Middle frontal gyrus (tissue), 1 donor: Measurements from ENCODE around the gene SLU7.

Source experiments
- DNase-seq: peaks from one replicate; pipeline ENCODE4 v3.0.0-alpha.2; 2015; ENCODE audit warnings: low spot score; ENCODE audit errors: extremely low spot score

The SLU7 gene

DNA sequence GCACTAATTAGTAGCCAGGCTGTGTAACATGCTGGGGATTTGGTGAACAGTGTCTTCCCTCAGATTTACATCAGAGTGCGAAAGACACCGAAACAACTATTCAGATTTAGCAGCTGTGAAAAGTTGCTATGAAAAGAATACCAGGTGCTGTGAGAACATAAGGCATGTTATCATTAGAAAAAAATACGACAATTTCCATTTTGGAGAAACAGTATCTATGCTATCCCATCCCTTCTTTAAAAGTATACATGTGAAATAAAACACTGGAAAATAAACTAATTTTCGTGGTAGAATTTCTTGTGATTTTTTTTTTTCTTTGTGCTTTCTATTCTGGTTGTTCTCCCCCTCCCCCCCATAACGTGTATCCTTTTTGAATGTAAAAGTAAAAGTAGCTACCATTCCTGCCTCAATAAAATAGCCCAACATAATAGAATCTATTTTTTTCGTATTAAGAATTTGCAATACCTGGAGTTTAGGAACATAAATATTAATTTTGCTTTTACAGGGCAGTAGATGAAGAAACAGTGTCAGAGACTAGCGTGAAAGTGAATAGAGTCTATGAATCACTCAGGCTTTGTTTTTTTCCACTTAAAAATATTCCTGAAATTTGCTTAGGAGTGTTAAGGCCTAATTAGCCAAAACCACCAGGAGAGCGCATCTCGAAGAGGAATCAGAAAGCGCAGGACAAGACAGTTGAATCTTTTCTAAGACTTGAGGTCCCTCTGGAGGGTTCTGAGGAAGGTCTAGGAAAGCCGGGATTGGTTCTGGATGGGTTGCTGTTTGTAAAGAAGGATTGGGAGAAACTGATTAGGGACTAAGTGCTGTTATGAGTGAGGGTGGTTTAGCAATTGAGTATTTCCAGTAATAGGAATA is 813 bp upstream of the SLU7 start:
- no peak for DNase-seq

DNA sequence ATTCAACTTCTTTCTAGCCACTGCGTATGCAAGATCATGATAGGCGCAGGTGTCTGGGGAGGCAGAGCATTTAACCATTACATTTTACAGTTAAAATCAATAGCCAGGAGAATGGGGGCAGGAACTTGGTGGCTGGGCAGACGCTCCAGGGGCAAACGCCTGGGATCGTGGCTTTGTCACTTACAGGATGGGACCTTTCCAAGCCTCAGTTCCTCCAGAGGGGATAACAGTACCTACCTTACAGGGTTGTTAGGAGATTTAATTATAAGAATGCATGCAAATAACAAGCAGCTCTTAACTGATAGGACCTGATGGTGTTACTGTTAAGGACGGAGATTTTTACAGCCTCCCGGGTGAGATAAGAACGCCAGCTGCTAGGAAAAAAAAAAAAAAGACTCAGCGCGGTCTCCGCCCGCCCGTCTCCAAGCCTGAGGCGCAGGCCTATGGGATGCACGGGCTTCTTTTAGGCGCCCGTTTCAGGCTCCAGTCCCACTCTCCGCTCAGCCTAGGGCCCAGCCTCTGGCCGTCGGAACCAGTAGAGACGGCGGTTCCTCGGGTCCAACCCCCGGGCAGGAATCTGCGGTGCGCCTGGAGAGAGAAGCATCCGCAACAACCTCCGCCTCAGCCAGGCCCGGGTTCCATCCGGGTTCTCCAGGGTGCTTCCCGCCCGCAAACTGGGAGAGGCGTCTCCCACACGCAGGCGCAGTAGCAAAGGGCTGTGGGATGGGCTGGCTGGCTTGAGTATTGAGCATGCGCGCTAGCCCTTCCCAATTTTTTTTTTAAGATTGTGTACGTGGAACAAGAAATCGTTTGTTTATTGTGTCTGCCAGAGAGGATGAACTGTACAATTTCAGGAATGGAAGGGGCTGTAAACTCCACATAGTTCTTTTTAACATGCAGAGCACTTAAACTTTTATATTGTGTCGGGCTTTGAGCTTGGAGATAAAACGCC is 19.2 kb downstream of the SLU7 start, which contains the start of gene FAM200C:
TSS of gene FAM200C (minus strand) at position 653 of the 952 bp plus-strand sequence. CDS start 4,564 bp downstream, outside the sequence.
- DNase-seq: peak; percentile 87

DNA sequence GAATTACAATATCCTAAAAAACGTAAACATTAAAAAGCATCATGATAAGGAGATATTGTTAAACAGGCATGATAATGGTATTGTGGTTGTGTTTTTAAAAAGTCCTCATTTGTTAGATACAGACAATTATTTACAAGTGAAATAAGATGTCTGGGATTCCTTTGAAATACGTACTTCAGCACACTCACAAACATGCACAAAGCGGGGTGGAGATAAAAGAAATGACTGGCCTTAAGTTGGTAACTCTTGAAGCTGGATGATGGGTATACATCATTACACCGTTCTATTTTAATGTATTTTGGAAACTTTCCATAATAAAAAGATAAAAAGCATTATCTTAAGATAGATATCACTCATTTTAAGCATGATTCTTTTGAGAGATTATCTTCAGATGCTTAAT is 20.1 kb downstream of the SLU7 start:
- no peak for DNase-seq

DNA sequence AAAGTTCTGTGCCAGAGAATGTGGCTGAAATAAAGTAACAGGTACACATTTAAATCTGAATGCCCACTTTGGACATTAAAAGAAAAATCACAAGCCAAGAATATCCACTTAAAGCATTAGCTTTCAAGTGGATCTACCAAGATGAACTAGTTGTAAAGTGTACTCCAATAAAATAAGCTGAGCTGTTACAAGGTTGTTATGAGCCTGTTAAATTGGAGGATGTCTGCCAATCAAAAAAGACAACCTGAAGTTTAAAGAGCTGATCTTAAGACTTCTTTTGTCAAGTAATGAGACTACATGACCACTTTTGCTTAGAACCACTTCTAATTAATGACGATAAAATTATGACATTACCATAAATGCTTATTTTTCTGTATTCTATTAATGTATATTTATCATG is 21.4 kb downstream of the SLU7 start:
- no peak for DNase-seq

DNA sequence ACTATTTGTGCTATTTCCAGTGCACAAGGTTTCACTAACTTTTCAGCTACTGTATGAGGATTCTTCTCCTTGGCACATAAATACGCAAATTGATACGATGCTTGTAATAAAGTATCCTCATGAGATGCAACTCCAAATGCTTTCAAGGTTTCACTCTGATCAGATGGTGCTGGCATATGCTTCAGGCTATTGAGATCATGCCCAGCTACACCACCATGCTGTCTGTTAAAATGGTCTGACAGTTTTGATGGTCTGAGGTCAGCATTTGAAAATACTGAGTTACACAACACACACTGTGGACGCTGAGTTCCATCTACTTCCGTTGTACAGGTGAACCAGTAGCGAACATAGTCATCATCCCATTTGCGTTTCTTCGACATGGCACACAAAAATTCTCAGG is 23.8 kb downstream of the SLU7 start:
- DNase-seq: no peak

- no peak for DNase-seq
Observed at GRCh38 chr5:160390787-160391696, 27.8 kb downstream of the SLU7 start.

DNA sequence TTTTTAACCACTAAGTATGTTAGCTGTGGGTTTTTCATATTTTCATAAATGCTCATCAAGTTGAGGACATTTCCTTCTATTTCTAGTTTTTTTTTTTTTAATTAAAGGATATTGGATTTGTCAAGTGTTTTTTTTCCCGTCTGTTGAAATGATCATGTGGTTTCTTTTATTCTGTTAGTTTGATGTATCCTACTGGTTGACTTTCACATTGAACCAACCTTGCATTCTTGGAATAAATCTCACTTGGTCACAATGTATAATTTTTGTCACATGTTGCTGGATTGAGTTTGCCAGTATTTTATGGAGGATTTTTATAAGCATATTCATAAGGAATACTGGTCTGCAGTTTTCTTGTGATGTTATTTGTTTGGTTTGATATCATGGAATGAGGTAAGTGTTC is 31.4 kb downstream of the SLU7 start:
- DNase-seq: no peak

DNA sequence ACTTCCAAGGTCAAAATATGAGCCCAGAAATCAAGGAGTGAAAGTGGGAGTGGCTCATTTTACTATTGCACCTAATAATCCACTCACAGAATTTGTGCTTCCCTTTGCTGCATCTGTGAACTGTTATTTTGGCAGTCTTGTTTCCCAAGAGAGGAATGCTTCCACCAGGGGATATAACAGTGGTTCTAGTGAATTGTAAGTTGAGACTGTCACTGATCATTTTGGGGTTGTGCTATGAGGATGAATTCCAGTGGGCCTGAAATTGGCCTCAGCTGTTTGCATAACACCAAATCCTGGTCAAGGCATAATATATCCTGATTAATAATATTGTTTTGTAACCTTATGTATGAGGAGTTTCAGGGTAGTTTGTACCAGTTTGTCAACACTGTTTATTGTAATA is 33.4 kb downstream of the SLU7 start:
- DNase-seq: no peak

DNA sequence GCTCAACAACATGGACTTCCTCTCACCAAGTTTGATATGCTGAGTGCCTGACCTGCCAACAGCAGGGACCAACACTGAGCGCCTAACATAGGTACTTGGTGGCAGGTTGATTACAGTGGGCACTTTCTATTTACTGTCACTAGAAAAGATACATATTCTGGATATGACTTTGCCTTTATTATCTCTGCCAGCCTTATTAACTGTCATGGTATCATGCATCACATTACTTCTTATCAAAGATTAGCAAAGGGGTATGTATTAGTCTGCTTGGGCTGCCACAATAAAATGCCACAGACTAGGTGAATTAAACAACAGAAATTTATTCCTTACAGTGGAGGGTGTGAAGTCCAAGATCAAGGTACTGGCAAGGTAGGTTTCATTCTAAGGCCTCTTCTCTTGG is 34.2 kb downstream of the SLU7 start:
- DNase-seq: no peak

DNA sequence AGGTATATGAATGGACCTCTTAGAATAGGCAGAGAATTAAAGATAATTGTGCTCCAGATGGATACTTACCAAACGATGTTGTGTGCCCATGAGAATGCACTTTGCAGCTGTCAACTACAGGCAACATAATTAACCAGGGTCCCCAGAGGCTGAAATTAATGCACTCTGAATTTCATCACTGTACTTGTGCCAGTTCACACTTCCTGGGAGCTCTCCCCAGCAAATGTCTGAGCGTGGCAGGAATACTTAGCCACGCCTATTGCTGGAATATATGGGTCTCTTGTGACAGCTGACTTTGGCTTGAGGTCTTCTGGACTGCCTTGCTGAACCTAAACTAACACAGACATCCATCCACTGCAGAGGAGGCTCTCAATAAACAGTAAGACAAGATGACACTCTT is 36.5 kb downstream of the SLU7 start:
- DNase-seq: no peak

DNA sequence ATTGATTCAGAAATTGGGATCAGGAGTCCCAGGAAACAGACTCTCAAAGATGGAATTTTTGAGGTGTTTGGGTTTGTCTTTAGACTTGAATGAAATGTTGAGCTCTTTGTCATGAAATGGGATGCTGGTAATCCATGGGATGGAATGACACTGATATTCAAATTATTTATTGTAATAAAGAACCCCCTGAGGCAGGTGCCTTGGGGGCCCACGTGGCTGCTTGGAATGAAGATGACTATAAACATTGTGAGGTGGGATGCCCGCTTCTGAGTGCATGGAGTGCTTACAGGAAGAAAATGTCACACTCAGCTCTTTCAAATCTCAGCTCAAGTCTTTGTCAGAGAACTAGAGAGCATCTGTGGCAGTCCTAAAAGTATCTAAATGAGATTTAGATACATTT is 38.8 kb downstream of the SLU7 start:
- DNase-seq: no peak

DNA sequence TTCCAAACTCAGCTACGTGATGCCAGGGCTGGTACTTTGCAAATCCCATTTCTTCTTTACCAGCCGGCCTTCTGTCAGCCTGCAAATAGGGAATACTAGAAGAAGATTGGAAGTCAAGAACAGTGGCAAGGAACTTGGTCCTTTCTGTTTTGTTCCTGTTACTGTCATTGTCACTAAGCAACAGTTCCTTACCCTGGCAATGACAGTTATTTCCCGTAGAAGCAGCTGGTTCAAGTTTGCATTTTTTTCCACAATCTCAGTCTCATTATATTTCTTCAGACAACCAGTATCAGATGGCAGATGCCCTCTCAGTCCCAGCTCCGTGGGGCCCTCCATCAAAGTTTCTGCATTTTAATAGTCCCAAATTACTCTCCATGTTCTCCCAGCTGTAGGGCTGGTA is 39.4 kb downstream of the SLU7 start:
- DNase-seq: no peak

DNA sequence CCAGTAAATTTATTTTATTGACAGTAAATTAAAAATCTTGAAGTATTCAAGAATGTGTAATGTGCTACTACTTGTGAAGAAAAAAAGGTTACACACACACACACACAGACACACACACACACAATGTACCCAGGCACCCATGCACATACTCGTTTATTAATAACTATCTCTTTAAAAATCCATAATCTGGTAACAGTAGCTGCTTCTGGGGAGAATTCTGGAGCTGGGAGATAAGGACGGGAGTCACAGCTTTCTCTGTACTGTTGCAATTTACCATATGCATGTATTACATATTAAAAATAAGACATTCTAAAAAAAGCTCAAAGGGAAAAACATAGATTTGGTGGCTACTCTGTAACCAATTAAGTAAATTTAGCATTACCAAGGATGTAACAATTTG is 40.6 kb downstream of the SLU7 start:
- no peak for DNase-seq

- DNase-seq: no peak
Observed at GRCh38 chr5:160377651-160378050, 41.2 kb downstream of the SLU7 start.

- no peak for DNase-seq
Observed at GRCh38 chr5:160376416-160376815, 42.5 kb downstream of the SLU7 start.

DNA sequence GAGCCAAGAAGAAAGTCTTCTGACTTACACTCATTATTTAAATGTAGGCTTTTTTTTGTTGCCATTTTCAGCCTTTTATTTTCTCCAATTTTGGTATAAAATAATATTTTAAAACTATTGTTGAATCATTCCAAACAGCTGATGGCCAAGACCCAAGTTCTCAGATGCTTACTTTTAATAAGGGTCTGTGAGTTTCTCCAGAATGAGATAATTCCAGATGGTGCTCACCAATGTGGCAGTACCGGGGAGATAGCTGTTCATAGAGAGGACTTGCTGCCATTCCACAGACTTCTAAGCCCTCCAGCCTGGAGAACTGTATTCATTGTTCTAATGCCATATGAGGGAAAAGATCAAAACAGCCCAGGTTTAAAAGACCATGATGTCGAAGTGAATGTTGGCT is 43.2 kb downstream of the SLU7 start:
- DNase-seq: no peak

DNA sequence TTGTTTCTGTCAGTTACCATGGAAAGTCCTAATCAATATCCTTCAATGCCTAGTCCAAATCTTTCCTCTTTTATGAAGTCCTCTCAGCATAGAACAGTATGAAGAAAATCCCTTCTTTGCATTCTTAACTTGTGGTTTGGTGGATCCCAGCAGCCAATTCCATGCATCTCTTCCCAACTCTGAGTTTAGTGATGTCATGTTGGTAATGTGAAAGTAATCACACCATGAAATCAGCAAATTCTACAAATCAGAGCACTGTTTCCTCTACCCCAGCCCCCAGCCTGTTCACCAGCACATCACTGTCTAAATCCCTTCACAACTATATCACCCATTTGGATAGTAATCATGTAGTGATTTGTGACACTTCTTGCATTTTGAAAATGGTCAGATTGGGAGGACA is 43.7 kb downstream of the SLU7 start:
- DNase-seq: no peak

DNA sequence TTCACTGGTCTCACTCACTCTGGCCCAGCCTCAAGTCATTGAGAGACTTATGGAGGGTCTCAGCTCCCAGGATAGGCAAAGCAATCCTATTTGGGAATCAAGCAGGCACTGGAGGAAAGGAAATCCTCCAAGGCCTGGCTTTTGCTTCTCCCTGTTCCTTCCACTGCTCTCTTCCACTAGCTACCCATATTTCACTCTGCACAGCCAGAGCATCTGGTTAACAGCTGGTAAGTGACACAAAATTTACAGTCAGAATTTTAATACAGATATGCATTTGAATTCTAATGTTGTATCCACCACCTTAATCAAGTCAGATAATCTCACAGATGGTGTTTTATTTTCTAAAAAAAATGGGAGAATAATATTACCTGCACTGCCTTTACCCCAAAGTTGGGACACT is 47.6 kb downstream of the SLU7 start:
- no peak for DNase-seq

- DNase-seq: no peak
Observed at GRCh38 chr5:160370713-160371034, 48.2 kb downstream of the SLU7 start.

DNA sequence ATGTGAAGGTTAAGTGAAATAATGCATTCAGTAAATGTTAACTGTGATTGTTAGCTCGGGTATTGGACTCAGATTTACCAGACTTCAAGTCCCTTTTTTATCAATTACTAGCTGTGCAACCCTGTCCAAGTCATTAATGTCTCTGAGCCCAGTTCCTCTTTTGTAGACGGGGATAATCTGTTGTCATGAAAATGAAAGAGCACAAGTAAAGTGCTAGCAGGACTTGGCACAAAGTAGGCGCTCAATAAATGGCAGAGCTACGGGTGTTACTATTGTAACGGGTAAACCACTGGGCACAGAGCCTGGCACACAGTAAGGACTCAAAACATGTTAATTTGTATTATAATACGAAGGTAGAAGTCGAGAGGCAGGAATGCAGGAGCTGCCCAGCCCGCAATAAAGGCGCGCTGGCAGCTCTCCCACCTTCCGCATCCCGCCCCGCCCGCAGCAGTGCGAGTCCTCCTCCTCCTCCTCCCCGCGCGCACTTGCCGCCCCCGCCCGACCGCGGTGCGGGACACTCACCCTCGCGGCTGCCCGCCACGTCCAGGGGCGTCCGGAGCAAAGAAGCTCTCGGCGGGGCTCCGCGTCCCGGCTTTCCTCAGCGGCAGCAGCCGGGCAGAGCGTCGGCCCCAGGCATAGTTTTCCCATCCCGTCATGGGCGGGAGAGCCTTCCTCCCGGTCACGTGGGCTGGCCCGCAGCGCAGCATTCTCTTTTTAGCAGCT is 48.7 kb downstream of the SLU7 start, which contains the start of gene C1QTNF2:
TSS of gene C1QTNF2 (minus strand) at position 637 of the 723 bp plus-strand sequence. CDS start 15,615 bp downstream, outside the sequence.
- no peak for DNase-seq

- DNase-seq: no peak
Observed at GRCh38 chr5:160367885-160368284, 51.0 kb downstream of the SLU7 start.
